Lower leg skin (tissue), 4 donors: ENCODE results near the gene ESCO1. TPM values are rescaled to one million over a fixed set of nuclear protein-coding genes. Genes with fewer than 3 reads are reported as not detected.
"Not testable (repeated sequence)": the region's sequence is repeated elsewhere in the genome, so short reads cannot be mapped to it uniquely, and the experiment has no call there.

Experiments
- DNase-seq, 2 donors: peaks; one replicate each; pipeline ENCODE4 v3.0.0-alpha.2; 2019; ENCODE audit warnings: low spot score in 2 of 2
- H3K4me3 ChIP-seq: fragments of 200-600 bp; sonication (generic); 2 replicates; pipeline ENCODE4 v1.5.1; 2017; ENCODE audit warnings: mild to moderate bottlenecking, low read depth; ENCODE audit not compliant: poor library complexity, severe bottlenecking
- POLR2A ChIP-seq, 2 donors: fragments of 450-650 bp; IDR thresholded peaks; one replicate each; pipeline ENCODE4 v1.6.1; 2016 to 2017; ENCODE audit warnings: antibody characterized with exemption in 2 of 2, mild to moderate bottlenecking in 1 of 2, moderate library complexity in 1 of 2
- WGBS, 2 donors: methylation state at CpG; one replicate each; pipeline ENCODE4 v1.1.5; 2018; 5-methylcytosine and 5-hydroxymethylcytosine counted together
- intact Hi-C: fragments of 100-400 bp; cut with DNase I; formaldehyde crosslinking; loops from one replicate; pipeline ENCODE4 v1.15.0; 2023; ENCODE audit warnings: low total_unique reads
- total RNA-seq, 4 donors: library from RNA; depleted of rRNA; stranded (reverse); fragments of >200 nt; gene quantifications; one replicate each; pipeline ENCODE4 v1.1.0, GENCODE V29; 2016
- TF ChIP-seq, protein P1 (sequence below), 3 donors: fragments of 450-650 bp; IDR thresholded peaks; one replicate each; pipeline ENCODE4 v1.5.1; 2016; ENCODE audit warnings: antibody characterized with exemption in 3 of 3, mild to moderate bottlenecking in 3 of 3, moderate library complexity in 2 of 3

Gene ESCO1
- total RNA-seq, 4 donors from 2014 or later, result 11.8 to 18.5 (median 17.1) TPM

DNA sequence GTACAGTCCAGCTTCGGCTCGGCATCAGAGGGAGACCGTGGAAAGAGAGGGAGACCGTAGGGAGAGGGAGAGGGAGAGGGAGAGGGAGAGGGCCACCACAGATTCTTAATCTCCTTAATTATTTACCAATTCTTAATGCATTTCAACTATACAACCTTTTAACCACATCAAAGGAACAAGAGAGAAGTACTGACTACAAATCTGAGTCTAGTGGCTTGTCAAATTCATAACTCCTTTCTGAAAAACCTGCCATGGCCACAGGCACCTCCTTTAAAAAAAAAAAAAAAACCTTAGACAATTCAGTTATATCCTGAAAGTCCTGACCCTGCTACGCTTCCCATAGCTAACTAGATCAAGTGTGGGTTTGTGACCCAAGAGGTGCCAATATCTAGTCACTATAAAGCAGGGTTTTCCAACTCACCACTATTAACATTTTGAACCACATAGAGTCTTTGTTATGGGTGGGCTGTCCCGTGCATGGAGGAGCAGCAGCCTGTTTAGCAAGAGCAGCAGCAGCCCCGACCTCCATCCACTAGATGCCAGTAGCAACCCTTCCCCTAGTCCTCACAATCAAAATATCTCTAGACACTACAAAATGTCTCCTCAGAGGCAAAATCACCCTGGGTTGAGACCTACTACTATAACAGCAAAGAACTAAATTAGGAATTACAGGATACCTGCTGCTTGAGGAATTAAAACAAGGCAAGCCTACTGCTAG is 6.8 kb downstream of the ESCO1 start:
- no peak overlapping the region for H3K4me3 ChIP-seq
- intact Hi-C loops, result no loop called here
- 89 to 92% methylated on average over 7 of the region's 7 CpGs for WGBS, 2 donors
- no peak for TF ChIP-seq POLR2A (IDR thresholded peaks at IDR 0.05)
- TF ChIP-seq, protein P1, sequence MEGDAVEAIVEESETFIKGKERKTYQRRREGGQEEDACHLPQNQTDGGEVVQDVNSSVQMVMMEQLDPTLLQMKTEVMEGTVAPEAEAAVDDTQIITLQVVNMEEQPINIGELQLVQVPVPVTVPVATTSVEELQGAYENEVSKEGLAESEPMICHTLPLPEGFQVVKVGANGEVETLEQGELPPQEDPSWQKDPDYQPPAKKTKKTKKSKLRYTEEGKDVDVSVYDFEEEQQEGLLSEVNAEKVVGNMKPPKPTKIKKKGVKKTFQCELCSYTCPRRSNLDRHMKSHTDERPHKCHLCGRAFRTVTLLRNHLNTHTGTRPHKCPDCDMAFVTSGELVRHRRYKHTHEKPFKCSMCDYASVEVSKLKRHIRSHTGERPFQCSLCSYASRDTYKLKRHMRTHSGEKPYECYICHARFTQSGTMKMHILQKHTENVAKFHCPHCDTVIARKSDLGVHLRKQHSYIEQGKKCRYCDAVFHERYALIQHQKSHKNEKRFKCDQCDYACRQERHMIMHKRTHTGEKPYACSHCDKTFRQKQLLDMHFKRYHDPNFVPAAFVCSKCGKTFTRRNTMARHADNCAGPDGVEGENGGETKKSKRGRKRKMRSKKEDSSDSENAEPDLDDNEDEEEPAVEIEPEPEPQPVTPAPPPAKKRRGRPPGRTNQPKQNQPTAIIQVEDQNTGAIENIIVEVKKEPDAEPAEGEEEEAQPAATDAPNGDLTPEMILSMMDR (IDR thresholded peaks at IDR 0.05), result no peak
- DNase-seq, result no peak

DNA sequence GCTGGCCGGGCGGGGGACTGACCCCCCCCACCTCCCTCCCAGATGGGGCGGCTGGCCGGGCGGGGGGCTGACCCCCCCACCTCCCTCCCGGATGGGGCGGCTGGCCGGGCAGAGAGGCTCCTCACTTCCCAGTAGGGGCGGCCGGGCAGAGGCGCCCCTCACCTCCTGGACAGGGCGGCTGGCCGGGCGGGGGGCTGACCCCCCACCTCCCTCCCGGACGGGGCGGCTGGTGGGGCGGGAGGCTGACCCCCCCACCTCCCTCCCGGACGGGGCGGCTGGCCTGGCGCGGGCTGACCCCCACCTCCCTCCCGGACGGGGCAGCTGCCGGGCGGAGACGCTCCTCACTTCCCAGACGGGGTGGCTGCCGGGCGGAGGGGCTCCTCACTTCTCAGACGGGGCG is 8.1 kb downstream of the ESCO1 start:
- DNase-seq, intact Hi-C loops, H3K4me3 ChIP-seq: not testable (repeated sequence)
- WGBS, 2 donors, result 88% methylated on average over 8 of the region's 33 CpGs; no CpG with 5 or more reads in 1 of the 2 donors

DNA sequence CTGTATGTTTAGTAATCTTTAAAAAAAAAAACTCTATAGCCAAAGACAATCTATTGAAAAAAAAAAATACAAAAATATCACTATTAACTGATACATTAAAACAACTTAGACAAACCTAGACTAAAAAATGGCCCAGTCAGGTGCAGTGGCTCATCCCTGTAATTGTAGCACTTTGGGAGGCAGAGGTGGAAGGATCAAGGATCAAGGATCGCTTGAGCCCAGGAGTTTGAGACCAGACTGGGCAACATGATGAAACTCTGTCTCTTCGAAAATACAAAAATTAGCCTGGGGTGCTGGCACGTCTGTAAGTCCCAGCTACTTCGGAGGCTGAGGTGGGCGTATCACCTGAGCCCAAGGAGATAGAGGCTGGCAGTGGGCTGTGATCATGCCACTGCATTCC is 16.1 kb downstream of the ESCO1 start:
- TF ChIP-seq, protein P1 (IDR thresholded peaks at IDR 0.05), result no peak
- no peak for TF ChIP-seq POLR2A (IDR thresholded peaks at IDR 0.05)
- no peak for DNase-seq
- 75 to 76% methylated on average over 5 of the region's 5 CpGs for WGBS, 2 donors
- intact Hi-C loops, result no loop called here
- no peak overlapping the region for H3K4me3 ChIP-seq

DNA sequence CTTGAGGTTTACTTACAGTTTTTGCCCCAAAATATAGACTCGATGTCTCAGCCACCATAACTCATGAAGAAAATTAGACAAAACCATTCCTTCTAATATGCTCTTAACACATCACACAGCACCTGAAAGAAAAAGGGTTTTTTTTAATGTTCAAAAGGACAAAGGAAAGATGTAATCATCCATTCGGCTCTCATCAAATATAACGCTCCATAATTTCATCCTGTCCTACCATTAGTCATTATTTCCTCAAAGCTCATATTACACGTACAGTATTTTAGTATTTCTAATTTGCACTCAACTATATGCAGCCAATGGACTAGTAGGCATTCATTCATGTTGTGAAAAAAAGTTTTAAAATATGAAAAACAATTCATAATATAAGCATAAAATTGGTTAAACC is 24.8 kb downstream of the ESCO1 start:
- 92 to 98% methylated on average over 4 of the region's 4 CpGs for WGBS, 2 donors
- DNase-seq, result no peak
- intact Hi-C loops, result no loop called here

DNA sequence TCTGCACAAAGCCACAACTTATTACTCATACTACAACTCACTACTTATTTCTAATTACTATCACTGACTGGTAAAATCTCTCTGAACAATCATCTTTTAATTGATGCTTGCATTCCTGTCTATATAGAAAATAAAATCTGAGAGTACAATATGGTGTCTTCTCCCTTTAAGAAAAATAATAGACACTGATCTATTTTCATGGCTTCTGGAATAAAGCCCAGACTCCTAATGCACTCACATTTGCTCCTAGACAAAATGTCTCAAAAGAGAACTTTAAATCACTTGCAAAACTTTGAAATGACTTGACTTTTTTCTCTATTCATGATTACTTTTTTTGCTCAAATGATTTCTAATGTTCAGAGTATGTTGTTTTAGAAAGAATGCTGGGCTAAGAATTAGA is 28.7 kb downstream of the ESCO1 start:
- intact Hi-C loops, result no loop called here
- no peak for DNase-seq

More for the DNA sequence above, 24.8 kb downstream of the ESCO1 start:
- no peak for TF ChIP-seq POLR2A (IDR thresholded peaks at IDR 0.05)
- TF ChIP-seq, protein P1 (IDR thresholded peaks at IDR 0.05), result no peak
- H3K4me3 ChIP-seq, result no peak overlapping the region

DNA sequence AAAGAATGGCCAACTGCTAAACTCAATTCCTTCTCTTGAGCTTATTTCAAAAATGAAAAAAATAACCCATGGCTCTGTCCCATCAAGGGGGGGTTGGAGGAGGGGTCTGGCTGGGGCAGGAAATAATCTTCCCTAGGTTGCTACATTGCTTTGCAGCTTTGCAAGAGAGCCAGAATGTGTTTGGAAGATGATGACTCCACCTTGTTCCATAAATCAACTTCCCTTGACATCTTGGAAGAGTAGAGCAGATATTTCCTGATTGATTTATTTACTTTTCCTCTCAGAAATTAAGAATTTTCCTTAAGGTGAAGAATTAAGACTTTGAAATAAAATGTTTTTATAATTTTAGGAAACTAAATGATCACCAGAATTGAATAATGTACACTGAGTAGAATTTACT is 41.3 kb downstream of the ESCO1 start:
- no peak for DNase-seq
- intact Hi-C loops, result no loop called here
- TF ChIP-seq, protein P1 (IDR thresholded peaks at IDR 0.05), result no peak
- no peak for TF ChIP-seq POLR2A (IDR thresholded peaks at IDR 0.05)
- no peak overlapping the region for H3K4me3 ChIP-seq

More for the DNA sequence above, 28.7 kb downstream of the ESCO1 start:
- H3K4me3 ChIP-seq, result no peak overlapping the region
- TF ChIP-seq POLR2A (IDR thresholded peaks at IDR 0.05), result no peak
- TF ChIP-seq, protein P1 (IDR thresholded peaks at IDR 0.05), result no peak
